MM.1S (cell line): ENCODE data around the gene ELMO1.

ENCODE experiments used
- DNase-seq: peaks from one replicate; pipeline ENCODE4 v3.0.0-alpha.2; 2015
- H2AFZ ChIP-seq: fragments of 300-600 bp; sonication (generic); 2 replicates; pipeline ENCODE4 v1.6.0; 2016; ENCODE audit warnings: antibody characterized with exemption, low read length
- H3F3A ChIP-seq: fragments of 300-600 bp; sonication (generic); 2 replicates; pipeline ENCODE4 v1.6.1; 2016; ENCODE audit warnings: mild to moderate bottlenecking, antibody characterized with exemption, low read length, moderate library complexity, mixed read lengths; ENCODE audit not compliant: insufficient read depth
- H3K27ac ChIP-seq: fragments of 300-600 bp; sonication (generic); 2 replicates; pipeline ENCODE4 v1.5.1; 2016; ENCODE audit warnings: mild to moderate bottlenecking, low read length
- H3K27me3 ChIP-seq: fragments of 300-600 bp; sonication (generic); replicated peaks from 2 replicates; pipeline ENCODE4 v1.6.0; 2016; ENCODE audit warnings: low read length; ENCODE audit not compliant: insufficient read depth
- H3K36me3 ChIP-seq: fragments of 300-600 bp; sonication (generic); replicated peaks from 2 replicates; pipeline ENCODE4 v1.6.1; 2016; ENCODE audit warnings: mild to moderate bottlenecking, low read length, mixed read lengths; ENCODE audit not compliant: insufficient read depth
- H3K4me1 ChIP-seq: fragments of 300-600 bp; sonication (generic); 2 replicates; pipeline ENCODE4 v1.6.1; 2016; ENCODE audit warnings: low read length, mixed read lengths
- H3K4me2 ChIP-seq: fragments of 300-600 bp; sonication (generic); 2 replicates; pipeline ENCODE4 v1.6.0; 2016; ENCODE audit warnings: low read depth, low read length
- H3K4me3 ChIP-seq: fragments of 300-600 bp; sonication (generic); 2 replicates; pipeline ENCODE4 v1.5.1; 2016; ENCODE audit warnings: low read length, mixed read lengths
- H3K79me2 ChIP-seq: fragments of 300-600 bp; sonication (generic); 2 replicates; pipeline ENCODE4 v1.6.1; 2016; ENCODE audit warnings: mixed run types, low read length, mixed read lengths
- H3K9ac ChIP-seq: fragments of 300-600 bp; sonication (generic); 2 replicates; pipeline ENCODE4 v1.6.1; 2016; ENCODE audit warnings: low read length, mixed read lengths
- H3K9me2 ChIP-seq: fragments of 300-600 bp; sonication (generic); replicated peaks from 2 replicates; pipeline ENCODE4 v1.6.1; 2016; ENCODE audit warnings: mild to moderate bottlenecking, low read length, mixed read lengths; ENCODE audit not compliant: insufficient read depth
- H3K9me3 ChIP-seq: fragments of 300-600 bp; sonication (generic); replicated peaks from 2 replicates; pipeline ENCODE4 v1.6.1; 2016; ENCODE audit warnings: mild to moderate bottlenecking, low read length, mixed read lengths; ENCODE audit not compliant: insufficient read depth
- H4K20me1 ChIP-seq: fragments of 300-600 bp; sonication (generic); 2 replicates; pipeline ENCODE4 v1.6.1; 2016; ENCODE audit warnings: mild to moderate bottlenecking, low read length, moderate library complexity, mixed read lengths; ENCODE audit not compliant: insufficient read depth
- CTCF ChIP-seq: fragments of 300-600 bp; sonication (generic); IDR thresholded peaks from 2 replicates; pipeline ENCODE4 v1.5.1; 2016; ENCODE audit warnings: antibody characterized with exemption, low read length, mixed read lengths
- EZH2 ChIP-seq: fragments of 300-600 bp; sonication (generic); optimal IDR thresholded peaks from 2 replicates; pipeline ENCODE3; 2017; ENCODE audit warnings: low read depth, mild to moderate bottlenecking, antibody characterized with exemption, low read length, mixed read lengths
- EZH2phosphoT487 ChIP-seq: fragments of 300-600 bp; sonication (generic); IDR thresholded peaks from 2 replicates; pipeline ENCODE4 v1.6.1; 2018; ENCODE audit warnings: antibody characterized with exemption, low read length

The ELMO1 gene

GRCh38 chr7:37031571-37032257 lies 416.9 kb downstream of the ELMO1 start:
- no peaks in the 10 kb centered on the region for H3K4me1 ChIP-seq
- no peaks in the 10 kb centered on the region for H3F3A ChIP-seq
- H3K27me3 ChIP-seq, result no peaks in the 10 kb centered on the region
- no peak overlapping the region for H3K9ac ChIP-seq
- no peaks in the 10 kb centered on the region for H3K36me3 ChIP-seq
- H3K79me2 ChIP-seq, result no peaks in the 10 kb centered on the region
- DNase-seq, result no peak
- H4K20me1 ChIP-seq, result no peaks in the 10 kb centered on the region
- H3K4me3 ChIP-seq, result no peak overlapping the region
- no peak overlapping the region for H2AFZ ChIP-seq
- TF ChIP-seq EZH2phosphoT487 (no peak), CTCF (no peak), EZH2 (no peak)
- no peaks in the 10 kb centered on the region for H3K9me3 ChIP-seq
- no peak overlapping the region for H3K4me2 ChIP-seq
- H3K27ac ChIP-seq, result no peak overlapping the region
- H3K9me2 ChIP-seq, result no peaks in the 10 kb centered on the region

GRCh38 chr7:37028909-37029440 lies 419.7 kb downstream of the ELMO1 start:
- no peak for DNase-seq
- Histone ChIP-seq H3K27ac (no peak overlapping the region), H3K9ac (no peak overlapping the region), H3K27me3 (no peaks in the 10 kb centered on the region), H3K79me2 (no peaks in the 10 kb centered on the region), H3K4me2 (no peak overlapping the region), H3K9me3 (no peaks in the 10 kb centered on the region), H3F3A (no peaks in the 10 kb centered on the region), H3K36me3 (no peaks in the 10 kb centered on the region), H3K9me2 (no peaks in the 10 kb centered on the region), H3K4me3 (no peak overlapping the region), H2AFZ (no peak overlapping the region), H4K20me1 (no peaks in the 10 kb centered on the region), H3K4me1 (no peaks in the 10 kb centered on the region)
- no peak for TF ChIP-seq EZH2phosphoT487
- TF ChIP-seq CTCF, result no peak

GRCh38 chr7:37027557-37028341 lies 420.9 kb downstream of the ELMO1 start:
- H2AFZ ChIP-seq, result no peak overlapping the region
- no peaks in the 10 kb centered on the region for H3K9me2 ChIP-seq
- DNase-seq, result no peak

More at GRCh38 chr7:37027557-37028341, 420.9 kb downstream of the ELMO1 start:
- no peak overlapping the region for H3K9ac ChIP-seq
- no peaks in the 10 kb centered on the region for H4K20me1 ChIP-seq
- no peaks in the 10 kb centered on the region for H3K27me3 ChIP-seq
- H3K36me3 ChIP-seq, result no peaks in the 10 kb centered on the region
- no peak overlapping the region for H3K4me3 ChIP-seq
- no peaks in the 10 kb centered on the region for H3K4me1 ChIP-seq
- no peaks in the 10 kb centered on the region for H3F3A ChIP-seq
- no peaks in the 10 kb centered on the region for H3K79me2 ChIP-seq
- no peaks in the 10 kb centered on the region for H3K9me3 ChIP-seq
- TF ChIP-seq CTCF (no peak), EZH2phosphoT487 (no peak), EZH2 (no peak)
- H3K27ac ChIP-seq, result no peak overlapping the region
- no peak overlapping the region for H3K4me2 ChIP-seq
